ENCODE data around the gene CTIF.

GRCh38 chr18:48500517-48500916, 38.3 kb upstream of the CTIF start:
- TF ChIP-seq POLR2A (IDR thresholded peaks at IDR 0.05): no peak
- TF ChIP-seq CTCF (IDR thresholded peaks at IDR 0.05): no peak
